HepG2 (cell line): Measurements from ENCODE around the gene MARS1. TPM values are rescaled to one million over a fixed set of nuclear protein-coding genes. Genes with fewer than 3 reads are reported as not detected.

Source experiments
- ATAC-seq: fragments of 200-7000 bp; cut with Tn5 transposase; 3 replicates; pipeline ENCODE4 v1.9.1; 2020; ENCODE audit warnings: mild to moderate bottlenecking, moderate library complexity
- BruUV-seq: library from RNA; stranded (reverse); fragments of 400-500 nt; replicated peaks from 2 replicates; lab custom pipeline; 2021; lab: Mats Ljungman, UMichigan
- CTCF ChIA-PET: fragments of 300-600 bp; formaldehyde crosslinking; extraction: SDS; loops from one replicate; lab custom pipeline; 2021; ENCODE audit warnings: low total read pairs, inconsistent platforms, low intra/inter-chr PET ratio; lab: Yijun Ruan, JAX
- POLR2A ChIA-PET: fragments of 350-600 bp; sonication (Branson Sonifier 250); formaldehyde crosslinking; loops from one replicate; lab custom pipeline; 2020; ENCODE audit warnings: antibody characterized with exemption, inconsistent platforms; lab: Yijun Ruan, JAX
- DNase-seq: peaks from one replicate; pipeline ENCODE4 v3.0.0-alpha.2; 2015; ENCODE audit warnings: low spot score
- FAIRE-seq: peaks from 3 replicates; lab custom pipeline; 2011; peaks lifted over from hg19 to GRCh38; lab: Jason Lieb, UNC
- H2AFZ ChIP-seq: one replicate; pipeline ENCODE4 v1.6.1; 2011; ENCODE audit warnings: low read length, inconsistent platforms
- H3K27ac ChIP-seq: fragments of 300-600 bp; 3 replicates; pipeline ENCODE4 v1.8.0; 2011; ENCODE audit warnings: mixed run types, mild to moderate bottlenecking, mixed read lengths, low read length, inconsistent platforms; ENCODE audit not compliant: insufficient read depth; ENCODE audit errors: extremely low read length
- H3K27me3 ChIP-seq, 2 experiments: fragments of 200-600 bp in 1 of 2; 2 replicates in 1 of 2; 3 replicates in 1 of 2; pipeline versions ENCODE4 v1.6.0 to v1.8.0; 2011; ENCODE audit warnings: low read length in 2 of 2, mild to moderate bottlenecking in 2 of 2, moderate library complexity in 2 of 2, inconsistent platforms in 1 of 2; ENCODE audit not compliant: insufficient read depth in 2 of 2, control insufficient read depth in 1 of 2
- H3K36me3 ChIP-seq, 2 experiments: fragments of 200-600 bp in 1 of 2; replicated peaks in 1 of 2; 2 replicates in 1 of 2; 3 replicates in 1 of 2; pipeline versions ENCODE4 v1.5.1 to v1.8.0; 2011; ENCODE audit warnings: low read length in 2 of 2, inconsistent platforms in 1 of 2; ENCODE audit not compliant: insufficient read depth in 2 of 2, control insufficient read depth in 1 of 2
- H3K4me1 ChIP-seq: 2 replicates; pipeline ENCODE4 v1.5.1; 2012; ENCODE audit warnings: low read length, inconsistent platforms; ENCODE audit not compliant: insufficient read depth
- H3K4me2 ChIP-seq: 2 replicates; pipeline ENCODE4 v1.6.0; 2011; ENCODE audit warnings: low read depth, low read length, inconsistent platforms
- H3K4me3 ChIP-seq, 3 experiments: fragments of 200-600 bp in 1 of 3; sonication (generic), shearing (Covaris generic) in 1 of 3; replicated peaks in 1 of 3; 2 replicates each; pipeline ENCODE4 v1.5.1; 2011 to 2016; ENCODE audit warnings: low read length in 3 of 3, inconsistent platforms in 2 of 3, low read depth in 2 of 3, mild to moderate bottlenecking in 2 of 3, control low read depth in 1 of 3, mixed read lengths in 1 of 3; ENCODE audit not compliant: insufficient read depth in 1 of 3
- H3K79me2 ChIP-seq: one replicate; pipeline ENCODE4 v1.6.1; 2011; ENCODE audit warnings: low read length, inconsistent platforms; ENCODE audit not compliant: insufficient read depth
- H3K9ac ChIP-seq: 2 replicates; pipeline ENCODE4 v1.6.0; 2011; ENCODE audit warnings: mild to moderate bottlenecking, low read depth, low read length, inconsistent platforms; ENCODE audit not compliant: insufficient read depth
- H3K9me3 ChIP-seq: 2 replicates; pipeline ENCODE4 v1.5.1; 2012; ENCODE audit warnings: mild to moderate bottlenecking, low read length
- H4K20me1 ChIP-seq: 2 replicates; pipeline ENCODE4 v1.6.0; 2011; ENCODE audit warnings: inconsistent platforms, mild to moderate bottlenecking, low read length, moderate library complexity; ENCODE audit not compliant: insufficient read depth
- CBX1 ChIP-seq: IDR thresholded peaks from one replicate; pipeline ENCODE4 v1.6.1; 2016; ENCODE audit warnings: antibody characterized with exemption, low read depth
- DR1 ChIP-seq: sonication (generic); formaldehyde crosslinking; IDR thresholded peaks from 2 replicates; pipeline ENCODE4 v1.8.0; 2021; ENCODE audit warnings: mild to moderate bottlenecking, missing genetic modification reagents, inconsistent platforms
- FOSL1 ChIP-seq: sonication (generic); formaldehyde crosslinking; IDR thresholded peaks from 2 replicates; pipeline ENCODE4 v1.9.0; 2021; ENCODE audit warnings: missing genetic modification reagents, borderline replicate concordance
- KLF11 ChIP-seq: IDR thresholded peaks from 2 replicates; pipeline ENCODE4 v1.6.1; 2016; ENCODE audit warnings: missing compliant biosample characterization
- KLF16 ChIP-seq, 2 experiments: sonication (generic) in 1 of 2; formaldehyde crosslinking in 1 of 2; IDR thresholded peaks; 2 replicates each; pipeline versions ENCODE4 v1.6.1 to v1.8.0; 2016 to 2023; ENCODE audit warnings: missing genetic modification reagents in 2 of 2, missing compliant biosample characterization in 1 of 2
- NFE2L1 ChIP-seq: sonication (generic); formaldehyde crosslinking; IDR thresholded peaks from 2 replicates; pipeline ENCODE4 v1.4.0; 2020; ENCODE audit warnings: missing genetic modification reagents, mild to moderate bottlenecking, borderline replicate concordance
- NR1H2 ChIP-seq: sonication (generic); formaldehyde crosslinking; IDR thresholded peaks from 2 replicates; pipeline ENCODE4 v1.8.1; 2022; ENCODE audit warnings: low read depth, missing genetic modification reagents, borderline replicate concordance
- ZKSCAN1 ChIP-seq: fragments of 150-350 bp; IDR thresholded peaks from 2 replicates; pipeline ENCODE4 v1.6.1; 2014; ENCODE audit warnings: low read length
- ZNF282 ChIP-seq: fragments of 450-650 bp; IDR thresholded peaks from 2 replicates; pipeline ENCODE4 v1.6.1; 2018; ENCODE audit not compliant: partially characterized antibody
- ZNF550 ChIP-seq: sonication (generic); formaldehyde crosslinking; IDR thresholded peaks from 2 replicates; pipeline ENCODE4 v1.4.0; 2020; ENCODE audit warnings: mild to moderate bottlenecking, missing genetic modification reagents, borderline replicate concordance
- ZNF614 ChIP-seq: IDR thresholded peaks from 2 replicates; pipeline ENCODE4 v1.6.1; 2018; ENCODE audit warnings: missing biosample characterization, missing genetic modification reagents, inconsistent platforms, borderline replicate concordance
- ZNF761 ChIP-seq: sonication (generic); formaldehyde crosslinking; conservative IDR thresholded peaks from 2 replicates; pipeline ENCODE4 v1.4.0; 2020; ENCODE audit warnings: mild to moderate bottlenecking, missing genetic modification reagents
- ZNF788 ChIP-seq: sonication (generic); formaldehyde crosslinking; IDR thresholded peaks from 2 replicates; pipeline ENCODE4 v1.5.0; 2020; ENCODE audit warnings: mild to moderate bottlenecking, missing genetic modification reagents, borderline replicate concordance
- WGBS: methylation state at CpG from one replicate; pipeline ENCODE4 v1.1.6; 2017; ENCODE audit warnings: low lambda C conversion rate; 5-methylcytosine and 5-hydroxymethylcytosine counted together
- in situ Hi-C: cut with HindIII; loops from 2 replicates; pipeline ENCODE4 v1.10.0; 2017; ENCODE audit warnings: low pct_unique_long_range_greater_than_20kb; ENCODE audit not compliant: extremely low pct_ligation_motif_present
- intact Hi-C: fragments of 100-400 bp; cut with micrococcal nuclease; formaldehyde crosslinking; loops from one replicate; pipeline ENCODE4 v1.10.0; 2022; ENCODE audit not compliant: unreplicated experiment
- polyA plus RNA-seq, 8 experiments: library from polyadenylated mRNA; depleted of rRNA in 3 of 8; stranded (reverse) in 7 of 8; unstranded in 1 of 8; fragments of >200 nt; fragmentation: Illumina TruSeq in 4 of 8; extraction: Trizol in 4 of 8; gene quantifications; 2 replicates each; pipeline versions ENCODE4 v1.2.1 to v1.2.3, GENCODE V29; 2011 to 2016; ENCODE audit warnings: low read depth in 4 of 8, missing spikeins in 1 of 8, mixed read lengths in 1 of 8; ENCODE audit not compliant: insufficient read depth in 1 of 8
- total RNA-seq, 5 experiments: library from RNA; depleted of rRNA; stranded (reverse); fragments of >200 nt; fragmentation: Illumina TruSeq; extraction: Trizol; gene quantifications; 2 replicates each; pipeline ENCODE4 v1.2.3, GENCODE V29; 2016; ENCODE audit warnings: low read depth in 1 of 5
- TF ChIP-seq, protein P1 (sequence below): IDR thresholded peaks from 2 replicates; pipeline ENCODE4 v1.6.1; 2016; ENCODE audit warnings: missing biosample characterization, missing genetic modification reagents, low read depth
- TF ChIP-seq, protein P2 (sequence below): sonication (generic); formaldehyde crosslinking; IDR thresholded peaks from 2 replicates; pipeline ENCODE4 v1.4.0; 2020; ENCODE audit warnings: missing genetic modification reagents; ENCODE audit errors: not compliant biosample characterization
- TF ChIP-seq, protein P3 (sequence below): sonication (generic); formaldehyde crosslinking; IDR thresholded peaks from 2 replicates; pipeline ENCODE4 v1.4.0; 2020; ENCODE audit warnings: mild to moderate bottlenecking, missing genetic modification reagents
- TF ChIP-seq, protein P4 (sequence below): sonication (generic); formaldehyde crosslinking; IDR thresholded peaks from 2 replicates; pipeline ENCODE4 v1.4.0; 2020; ENCODE audit warnings: missing genetic modification reagents, borderline replicate concordance

Gene MARS1
- total and polyA plus RNA-seq, 2 of the 13 experiments (the other 11 are each of a cell fraction or from before 2014, with no cell fraction given) = 115 to 181 TPM

DNA sequence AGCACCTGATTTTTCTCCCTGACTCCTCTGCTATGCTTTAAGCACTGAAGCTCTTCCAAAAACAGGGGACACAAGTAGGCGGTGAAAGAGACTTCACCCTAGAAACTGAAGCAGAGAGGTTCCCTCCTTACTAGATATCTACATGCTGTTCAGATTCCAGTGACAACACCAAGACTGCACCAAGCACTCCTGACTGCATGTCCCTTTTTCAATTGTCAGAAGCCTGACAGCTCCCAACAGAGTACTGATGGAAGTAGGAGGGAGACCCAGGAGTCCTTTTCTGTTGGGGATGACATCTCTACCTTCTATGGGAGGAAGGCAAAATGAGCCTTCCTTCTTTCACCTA lies 48.7 kb downstream of the MARS1 start:
- H3K79me2 ChIP-seq = no peaks in the 10 kb centered on the region
- ATAC-seq = no peak
- BruUV-seq = no TSS peak
- no peak for DNase-seq
- no peaks in the 10 kb centered on the region for H4K20me1 ChIP-seq
- ChIA-PET POLR2A (interaction anchor here (1.4 kb wide), 1 partner anchor 11 kb away, joined by 4 read pairs; no protein-coding TSS in a partner anchor), CTCF (no interaction called here)
- no peak overlapping the region for H3K27ac ChIP-seq
- no peak overlapping the region for H3K4me3 ChIP-seq
- 100% methylated on average over 1 of the region's 1 CpG for WGBS
- no peak overlapping the region for H3K4me2 ChIP-seq
- no peak overlapping the region for H2AFZ ChIP-seq
- no peak overlapping the region for H3K9ac ChIP-seq
- intact Hi-C loops = no loop called here
- H3K9me3 ChIP-seq = no peaks in the 10 kb centered on the region
- H3K27me3 ChIP-seq = no peaks in the 10 kb centered on the region
- H3K36me3 ChIP-seq = peaks cover 19 to 44% of the 10 kb centered on the region in 2 experiments; a peak in 4 of 5 replicates
- in situ Hi-C loops = no loop called here
- FAIRE-seq = no peak
- TF ChIP-seq ZNF761 (CRISPR knock-in tag) (no peak), KLF16 (CRISPR knock-in tag; IDR thresholded peaks at IDR 0.05) (no peak), NR1H2 (CRISPR knock-in tag) (no peak), ZNF550 (CRISPR knock-in tag) (no peak), ZNF788 (no peak), NFE2L1 (CRISPR knock-in tag) (no peak), KLF11 (CRISPR knock-in tag) (no peak), DR1 (CRISPR knock-in tag) (no peak), FOSL1 (CRISPR knock-in tag) (no peak), ZNF282 (no peak), ZKSCAN1 (no peak), ZNF614 (CRISPR knock-in tag) (no peak), CBX1 (no peak)
- TF ChIP-seq, protein P1, sequence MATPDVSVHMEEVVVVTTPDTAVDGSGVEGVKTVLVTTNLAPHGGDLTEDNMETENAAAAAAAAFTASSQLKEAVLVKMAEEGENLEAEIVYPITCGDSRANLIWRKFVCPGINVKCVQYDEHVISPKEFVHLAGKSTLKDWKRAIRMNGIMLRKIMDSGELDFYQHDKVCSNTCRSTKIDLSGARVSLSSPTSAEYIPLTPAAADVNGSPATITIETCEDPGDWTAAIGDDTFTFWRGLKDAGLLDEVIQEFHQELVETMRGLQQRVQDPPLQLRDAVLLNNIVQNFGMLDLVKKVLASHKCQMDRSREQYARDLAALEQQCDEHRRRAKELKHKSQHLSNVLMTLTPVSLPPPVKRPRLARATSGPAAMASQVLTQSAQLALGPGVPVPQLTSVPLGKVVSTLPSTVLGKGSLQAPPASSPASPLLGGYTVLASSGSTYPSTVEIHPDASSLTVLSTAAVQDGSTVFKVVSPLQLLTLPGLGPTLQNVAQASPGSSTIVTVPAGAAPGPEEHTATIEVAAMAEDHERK (CRISPR knock-in tag) = no peak
- TF ChIP-seq, protein P2, sequence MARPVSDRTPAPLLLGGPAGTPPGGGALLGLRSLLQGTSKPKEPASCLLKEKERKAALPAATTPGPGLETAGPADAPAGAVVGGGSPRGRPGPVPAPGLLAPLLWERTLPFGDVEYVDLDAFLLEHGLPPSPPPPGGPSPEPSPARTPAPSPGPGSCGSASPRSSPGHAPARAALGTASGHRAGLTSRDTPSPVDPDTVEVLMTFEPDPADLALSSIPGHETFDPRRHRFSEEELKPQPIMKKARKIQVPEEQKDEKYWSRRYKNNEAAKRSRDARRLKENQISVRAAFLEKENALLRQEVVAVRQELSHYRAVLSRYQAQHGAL (CRISPR knock-in tag) = no peak
- TF ChIP-seq, protein P3, sequence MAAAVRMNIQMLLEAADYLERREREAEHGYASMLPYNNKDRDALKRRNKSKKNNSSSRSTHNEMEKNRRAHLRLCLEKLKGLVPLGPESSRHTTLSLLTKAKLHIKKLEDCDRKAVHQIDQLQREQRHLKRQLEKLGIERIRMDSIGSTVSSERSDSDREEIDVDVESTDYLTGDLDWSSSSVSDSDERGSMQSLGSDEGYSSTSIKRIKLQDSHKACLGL = no peak
- TF ChIP-seq, protein P4, sequence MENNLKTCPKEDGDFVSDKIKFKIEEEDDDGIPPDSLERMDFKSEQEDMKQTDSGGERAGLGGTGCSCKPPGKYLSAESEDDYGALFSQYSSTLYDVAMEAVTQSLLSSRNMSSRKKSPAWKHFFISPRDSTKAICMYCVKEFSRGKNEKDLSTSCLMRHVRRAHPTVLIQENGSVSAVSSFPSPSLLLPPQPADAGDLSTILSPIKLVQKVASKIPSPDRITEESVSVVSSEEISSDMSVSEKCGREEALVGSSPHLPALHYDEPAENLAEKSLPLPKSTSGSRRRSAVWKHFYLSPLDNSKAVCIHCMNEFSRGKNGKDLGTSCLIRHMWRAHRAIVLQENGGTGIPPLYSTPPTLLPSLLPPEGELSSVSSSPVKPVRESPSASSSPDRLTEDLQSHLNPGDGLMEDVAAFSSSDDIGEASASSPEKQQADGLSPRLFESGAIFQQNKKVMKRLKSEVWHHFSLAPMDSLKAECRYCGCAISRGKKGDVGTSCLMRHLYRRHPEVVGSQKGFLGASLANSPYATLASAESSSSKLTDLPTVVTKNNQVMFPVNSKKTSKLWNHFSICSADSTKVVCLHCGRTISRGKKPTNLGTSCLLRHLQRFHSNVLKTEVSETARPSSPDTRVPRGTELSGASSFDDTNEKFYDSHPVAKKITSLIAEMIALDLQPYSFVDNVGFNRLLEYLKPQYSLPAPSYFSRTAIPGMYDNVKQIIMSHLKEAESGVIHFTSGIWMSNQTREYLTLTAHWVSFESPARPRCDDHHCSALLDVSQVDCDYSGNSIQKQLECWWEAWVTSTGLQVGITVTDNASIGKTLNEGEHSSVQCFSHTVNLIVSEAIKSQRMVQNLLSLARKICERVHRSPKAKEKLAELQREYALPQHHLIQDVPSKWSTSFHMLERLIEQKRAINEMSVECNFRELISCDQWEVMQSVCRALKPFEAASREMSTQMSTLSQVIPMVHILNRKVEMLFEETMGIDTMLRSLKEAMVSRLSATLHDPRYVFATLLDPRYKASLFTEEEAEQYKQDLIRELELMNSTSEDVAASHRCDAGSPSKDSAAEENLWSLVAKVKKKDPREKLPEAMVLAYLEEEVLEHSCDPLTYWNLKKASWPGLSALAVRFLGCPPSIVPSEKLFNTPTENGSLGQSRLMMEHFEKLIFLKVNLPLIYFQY (CRISPR knock-in tag) = no peak
- H3K4me1 ChIP-seq = no peaks in the 10 kb centered on the region
